NCI-H1417 treated with DMSO at 0.1 percent for 48 hours (cell line): ENCODE results near the gene ABCC11.
"Not testable (repeated sequence)": the region's sequence is repeated elsewhere in the genome, so short reads cannot be mapped to it uniquely, and the experiment has no call there.

Experiments
- DNase-seq: peaks from one replicate; lab custom pipeline; 2025; lab: John Stamatoyannopoulos, UW

Gene ABCC11

GRCh38 chr16:48246066-48246465 is 1.3 kb downstream of the ABCC11 start:
- no peak for DNase-seq

- DNase-seq: no peak
Observed at GRCh38 chr16:48244863-48245195, 2.5 kb downstream of the ABCC11 start.

- DNase-seq: peak; percentile 47
Observed at GRCh38 chr16:48244080-48244862, 3.1 kb downstream of the ABCC11 start, which contains the start of gene LONP2. Gene LONP2 (plus strand): TSS chr16:48244300. CDS start chr16:48244389, 89 bp downstream.

GRCh38 chr16:48240147-48240546 is 7.2 kb downstream of the ABCC11 start:
- DNase-seq: not testable (repeated sequence)

GRCh38 chr16:48236286-48236685 is 11.1 kb downstream of the ABCC11 start:
- DNase-seq: no peak

- no peak for DNase-seq
Observed at GRCh38 chr16:48235556-48236136, 11.7 kb downstream of the ABCC11 start.

GRCh38 chr16:48235058-48235555 is 12.2 kb downstream of the ABCC11 start:
- no peak for DNase-seq

- DNase-seq: no peak
Observed at GRCh38 chr16:48234630-48235029, 12.7 kb downstream of the ABCC11 start.

- no peak for DNase-seq
Observed at GRCh38 chr16:48232493-48233040, 14.8 kb downstream of the ABCC11 start.

GRCh38 chr16:48231727-48232492 is 15.4 kb downstream of the ABCC11 start:
- DNase-seq: no peak

- no peak for DNase-seq
Observed at GRCh38 chr16:48225456-48225855, 21.9 kb downstream of the ABCC11 start.

- no peak for DNase-seq
Observed at GRCh38 chr16:48223490-48223889, 23.8 kb downstream of the ABCC11 start.

GRCh38 chr16:48220891-48221290 is 26.4 kb downstream of the ABCC11 start:
- DNase-seq: no peak

GRCh38 chr16:48218473-48218872 is 28.9 kb downstream of the ABCC11 start:
- no peak for DNase-seq

- no peak for DNase-seq
Observed at GRCh38 chr16:48217708-48218107, 29.6 kb downstream of the ABCC11 start.

GRCh38 chr16:48215738-48216137 is 31.6 kb downstream of the ABCC11 start:
- no peak for DNase-seq

GRCh38 chr16:48212033-48212432 is 35.3 kb downstream of the ABCC11 start:
- DNase-seq: no peak

- no peak for DNase-seq
Observed at GRCh38 chr16:48210747-48211146, 36.6 kb downstream of the ABCC11 start.

GRCh38 chr16:48206594-48207242 is 40.6 kb downstream of the ABCC11 start:
- DNase-seq: no peak

- no peak for DNase-seq
Observed at GRCh38 chr16:48204825-48205151, 42.6 kb downstream of the ABCC11 start.

GRCh38 chr16:48203974-48204824 is 43.1 kb downstream of the ABCC11 start:
- no peak for DNase-seq
